HepG2 (cell line): ENCODE data around the gene SERINC5. TPM values are rescaled to one million over a fixed set of nuclear protein-coding genes. Genes with fewer than 3 reads are reported as not detected.
"Not testable (repeated sequence)": the region's sequence is repeated elsewhere in the genome, so short reads cannot be mapped to it uniquely, and the experiment has no call there.

Experiments used
- ATAC-seq: fragments of 200-7000 bp; cut with Tn5 transposase; 3 replicates; pipeline ENCODE4 v1.9.1; 2020; ENCODE audit warnings: mild to moderate bottlenecking, moderate library complexity
- BruUV-seq: library from RNA; stranded (reverse); fragments of 400-500 nt; replicated peaks from 2 replicates; lab custom pipeline; 2021; lab: Mats Ljungman, UMichigan
- CTCF ChIA-PET: fragments of 300-600 bp; formaldehyde crosslinking; extraction: SDS; loops from one replicate; lab custom pipeline; 2021; ENCODE audit warnings: low total read pairs, inconsistent platforms, low intra/inter-chr PET ratio; lab: Yijun Ruan, JAX
- POLR2A ChIA-PET: fragments of 350-600 bp; sonication (Branson Sonifier 250); formaldehyde crosslinking; loops from one replicate; lab custom pipeline; 2020; ENCODE audit warnings: antibody characterized with exemption, inconsistent platforms; lab: Yijun Ruan, JAX
- DNase-seq: peaks from one replicate; pipeline ENCODE4 v3.0.0-alpha.2; 2015; ENCODE audit warnings: low spot score
- FAIRE-seq: peaks from 3 replicates; lab custom pipeline; 2011; peaks lifted over from hg19 to GRCh38; lab: Jason Lieb, UNC
- H2AFZ ChIP-seq: one replicate; pipeline ENCODE4 v1.6.1; 2011; ENCODE audit warnings: low read length, inconsistent platforms
- H3K27ac ChIP-seq: fragments of 300-600 bp; 3 replicates; pipeline ENCODE4 v1.8.0; 2011; ENCODE audit warnings: mixed run types, mild to moderate bottlenecking, mixed read lengths, low read length, inconsistent platforms; ENCODE audit not compliant: insufficient read depth; ENCODE audit errors: extremely low read length
- H3K27me3 ChIP-seq, 2 experiments: fragments of 200-600 bp in 1 of 2; 2 replicates in 1 of 2; 3 replicates in 1 of 2; pipeline versions ENCODE4 v1.6.0 to v1.8.0; 2011; ENCODE audit warnings: low read length in 2 of 2, mild to moderate bottlenecking in 2 of 2, moderate library complexity in 2 of 2, inconsistent platforms in 1 of 2; ENCODE audit not compliant: insufficient read depth in 2 of 2, control insufficient read depth in 1 of 2
- H3K36me3 ChIP-seq, 2 experiments: fragments of 200-600 bp in 1 of 2; replicated peaks in 1 of 2; 2 replicates in 1 of 2; 3 replicates in 1 of 2; pipeline versions ENCODE4 v1.5.1 to v1.8.0; 2011; ENCODE audit warnings: low read length in 2 of 2, inconsistent platforms in 1 of 2; ENCODE audit not compliant: insufficient read depth in 2 of 2, control insufficient read depth in 1 of 2
- H3K4me1 ChIP-seq: 2 replicates; pipeline ENCODE4 v1.5.1; 2012; ENCODE audit warnings: low read length, inconsistent platforms; ENCODE audit not compliant: insufficient read depth
- H3K4me2 ChIP-seq: 2 replicates; pipeline ENCODE4 v1.6.0; 2011; ENCODE audit warnings: low read depth, low read length, inconsistent platforms
- H3K4me3 ChIP-seq, 3 experiments: fragments of 200-600 bp in 1 of 3; sonication (generic), shearing (Covaris generic) in 1 of 3; replicated peaks in 1 of 3; 2 replicates each; pipeline ENCODE4 v1.5.1; 2011 to 2016; ENCODE audit warnings: low read length in 3 of 3, inconsistent platforms in 2 of 3, low read depth in 2 of 3, mild to moderate bottlenecking in 2 of 3, control low read depth in 1 of 3, mixed read lengths in 1 of 3; ENCODE audit not compliant: insufficient read depth in 1 of 3
- H3K79me2 ChIP-seq: one replicate; pipeline ENCODE4 v1.6.1; 2011; ENCODE audit warnings: low read length, inconsistent platforms; ENCODE audit not compliant: insufficient read depth
- H3K9ac ChIP-seq: 2 replicates; pipeline ENCODE4 v1.6.0; 2011; ENCODE audit warnings: mild to moderate bottlenecking, low read depth, low read length, inconsistent platforms; ENCODE audit not compliant: insufficient read depth
- H3K9me3 ChIP-seq: 2 replicates; pipeline ENCODE4 v1.5.1; 2012; ENCODE audit warnings: mild to moderate bottlenecking, low read length
- H4K20me1 ChIP-seq: 2 replicates; pipeline ENCODE4 v1.6.0; 2011; ENCODE audit warnings: inconsistent platforms, mild to moderate bottlenecking, low read length, moderate library complexity; ENCODE audit not compliant: insufficient read depth
- HDAC2 ChIP-seq: sonication (generic); formaldehyde crosslinking; IDR thresholded peaks from 2 replicates; pipeline ENCODE4 v1.4.0; 2020; ENCODE audit warnings: missing genetic modification reagents
- PBX3 ChIP-seq: sonication (generic); formaldehyde crosslinking; IDR thresholded peaks from 2 replicates; pipeline ENCODE4 v1.8.1; 2023; ENCODE audit warnings: missing genetic modification reagents, inconsistent platforms, borderline replicate concordance
- POLR2AphosphoS2 ChIP-seq: IDR thresholded peaks from 2 replicates; pipeline ENCODE4 v1.6.1; 2011; ENCODE audit warnings: low read depth, low read length, improper control_type of control experiment
- RAD21 ChIP-seq: fragments of 450-650 bp; formaldehyde crosslinking; IDR thresholded peaks from 2 replicates; pipeline ENCODE4 v1.5.0; 2020; ENCODE audit warnings: mild to moderate bottlenecking
- ZBTB20 ChIP-seq: sonication (generic); formaldehyde crosslinking; IDR thresholded peaks from 2 replicates; pipeline ENCODE4 v1.8.1; 2023; ENCODE audit warnings: missing genetic modification reagents, low read depth, mild to moderate bottlenecking, borderline replicate concordance
- ZNF33A ChIP-seq: sonication (generic); formaldehyde crosslinking; IDR thresholded peaks from 2 replicates; pipeline ENCODE4 v1.5.1; 2020; ENCODE audit warnings: missing genetic modification reagents, mild to moderate bottlenecking, moderate library complexity, borderline replicate concordance
- ZNF557 ChIP-seq: sonication (generic); formaldehyde crosslinking; IDR thresholded peaks from 2 replicates; pipeline ENCODE4 v1.4.0; 2020; ENCODE audit warnings: missing genetic modification reagents
- WGBS: methylation state at CpG from one replicate; pipeline ENCODE4 v1.1.6; 2017; ENCODE audit warnings: low lambda C conversion rate; 5-methylcytosine and 5-hydroxymethylcytosine counted together
- in situ Hi-C: cut with HindIII; loops from 2 replicates; pipeline ENCODE4 v1.10.0; 2017; ENCODE audit warnings: low pct_unique_long_range_greater_than_20kb; ENCODE audit not compliant: extremely low pct_ligation_motif_present
- intact Hi-C: fragments of 100-400 bp; cut with micrococcal nuclease; formaldehyde crosslinking; loops from one replicate; pipeline ENCODE4 v1.10.0; 2022; ENCODE audit not compliant: unreplicated experiment
- polyA plus RNA-seq, 8 experiments: library from polyadenylated mRNA; depleted of rRNA in 3 of 8; stranded (reverse) in 7 of 8; unstranded in 1 of 8; fragments of >200 nt; fragmentation: Illumina TruSeq in 4 of 8; extraction: Trizol in 4 of 8; gene quantifications; 2 replicates each; pipeline versions ENCODE4 v1.2.1 to v1.2.3, GENCODE V29; 2011 to 2016; ENCODE audit warnings: low read depth in 4 of 8, missing spikeins in 1 of 8, mixed read lengths in 1 of 8; ENCODE audit not compliant: insufficient read depth in 1 of 8
- total RNA-seq, 5 experiments: library from RNA; depleted of rRNA; stranded (reverse); fragments of >200 nt; fragmentation: Illumina TruSeq; extraction: Trizol; gene quantifications; 2 replicates each; pipeline ENCODE4 v1.2.3, GENCODE V29; 2016; ENCODE audit warnings: low read depth in 1 of 5
- TF ChIP-seq, protein P1 (sequence below): sonication (generic); formaldehyde crosslinking; IDR thresholded peaks from 2 replicates; pipeline ENCODE4 v1.5.0; 2020; ENCODE audit warnings: missing genetic modification reagents
- TF ChIP-seq, protein P2 (sequence below): sonication (generic); formaldehyde crosslinking; IDR thresholded peaks from 2 replicates; pipeline ENCODE4 v1.4.0; 2020; ENCODE audit warnings: missing genetic modification reagents

Gene SERINC5
- total and polyA plus RNA-seq, 2 of the 13 experiments (the other 11 are each of a cell fraction or from before 2014, with no cell fraction given): 17.3 to 22.8 TPM

DNA sequence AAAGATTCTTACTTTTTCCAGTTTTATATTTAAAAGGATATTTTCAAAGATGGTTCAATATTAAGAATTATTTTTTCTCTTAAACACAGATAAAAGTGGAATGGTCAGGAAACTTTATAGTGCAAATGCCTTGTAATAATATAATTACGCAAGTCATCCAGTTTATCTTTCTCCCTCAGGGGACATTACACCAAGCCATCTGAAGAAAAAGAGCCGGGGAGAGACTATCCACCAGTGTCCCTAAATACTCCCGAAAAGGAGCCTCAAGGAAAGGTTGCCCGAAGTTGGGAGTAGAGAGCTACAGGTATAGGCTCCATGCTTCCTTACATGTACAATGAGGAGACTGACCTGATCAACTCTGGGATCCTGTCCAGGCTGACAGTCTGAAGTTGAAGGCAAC, 101.1 kb downstream of the SERINC5 start:
- intact Hi-C loops: loop anchor here (5.0 kb wide), 1 partner anchor 62 kb away; no protein-coding TSS in a partner anchor
- Histone ChIP-seq H3K27me3 (no peaks in the 10 kb centered on the region), H3K4me1 (peaks cover 51% of the 10 kb centered on the region), H2AFZ (no peak overlapping the region), H3K9ac (no peak overlapping the region), H3K9me3 (no peaks in the 10 kb centered on the region), H3K4me2 (no peak overlapping the region), H3K36me3 (peaks cover 10 to 19% of the 10 kb centered on the region in 2 experiments), H3K79me2 (no peaks in the 10 kb centered on the region), H4K20me1 (no peaks in the 10 kb centered on the region), H3K27ac (no peak overlapping the region), H3K4me3 (no peak overlapping the region)
- DNase-seq: no peak
- BruUV-seq: no TSS peak
- ChIA-PET CTCF (no interaction called here), POLR2A (interaction anchor here (1.4 kb wide), 1 partner anchor 100 kb away, joined by 5 read pairs; the partner anchor contains the start of gene SERINC5)
- 98% methylated on average over 4 of the region's 4 CpGs for WGBS
- FAIRE-seq: no peak
- in situ Hi-C loops: no loop called here
- ATAC-seq: no peak
- no peak for TF ChIP-seq ZBTB20
- TF ChIP-seq, protein P1, sequence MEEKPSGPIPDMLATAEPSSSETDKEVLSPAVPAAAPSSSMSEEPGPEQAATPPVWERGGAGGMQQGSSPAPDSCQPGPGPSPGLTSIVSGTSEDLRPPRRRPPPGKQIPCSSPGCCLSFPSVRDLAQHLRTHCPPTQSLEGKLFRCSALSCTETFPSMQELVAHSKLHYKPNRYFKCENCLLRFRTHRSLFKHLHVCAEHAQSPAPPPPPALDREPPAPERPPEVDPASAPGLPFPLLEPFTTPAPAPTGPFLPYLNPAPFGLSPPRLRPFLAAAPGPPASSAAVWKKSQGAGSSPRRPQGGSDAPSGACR (CRISPR knock-in tag): no peak
- TF ChIP-seq, protein P2, sequence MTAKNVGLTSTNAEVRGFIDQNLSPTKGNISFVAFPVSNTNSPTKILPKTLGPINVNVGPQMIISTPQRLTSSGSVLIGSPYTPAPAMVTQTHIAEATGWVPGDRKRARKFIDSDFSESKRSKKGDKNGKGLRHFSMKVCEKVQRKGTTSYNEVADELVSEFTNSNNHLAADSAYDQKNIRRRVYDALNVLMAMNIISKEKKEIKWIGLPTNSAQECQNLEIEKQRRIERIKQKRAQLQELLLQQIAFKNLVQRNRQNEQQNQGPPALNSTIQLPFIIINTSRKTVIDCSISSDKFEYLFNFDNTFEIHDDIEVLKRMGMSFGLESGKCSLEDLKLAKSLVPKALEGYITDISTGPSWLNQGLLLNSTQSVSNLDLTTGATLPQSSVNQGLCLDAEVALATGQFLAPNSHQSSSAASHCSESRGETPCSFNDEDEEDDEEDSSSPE (CRISPR knock-in tag): no peak
- no peak for TF ChIP-seq HDAC2
- TF ChIP-seq PBX3 (CRISPR knock-in tag): no peak
- TF ChIP-seq ZNF557 (CRISPR knock-in tag): no peak
- TF ChIP-seq ZNF33A (CRISPR knock-in tag): no peak
- no peak for TF ChIP-seq RAD21 (CRISPR knock-in tag)
- TF ChIP-seq POLR2AphosphoS2: no peak

DNA sequence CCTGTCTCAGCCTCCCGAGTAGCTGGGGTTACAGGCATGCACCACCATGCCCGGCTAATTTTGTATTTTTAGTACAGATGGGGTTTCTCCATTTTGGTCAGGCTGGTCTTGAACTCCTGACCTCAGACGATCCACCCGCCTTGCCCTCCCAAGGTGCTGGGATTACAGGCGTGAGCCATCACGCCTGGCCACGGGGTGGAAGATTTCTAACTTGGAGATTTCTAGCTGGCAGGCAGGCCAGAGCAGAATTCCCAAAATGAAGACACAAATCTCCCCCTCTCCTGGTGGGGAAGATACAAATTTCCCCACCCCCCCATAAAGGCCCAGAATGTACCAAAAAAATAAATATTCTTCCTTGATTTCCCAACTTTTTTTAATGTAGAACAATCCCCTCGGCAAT, 101.6 kb downstream of the SERINC5 start:
- in situ Hi-C loops, FAIRE-seq, H3K4me3 ChIP-seq, H3K9me3 ChIP-seq, ATAC-seq, H3K79me2 ChIP-seq, H2AFZ ChIP-seq, H3K27me3 ChIP-seq, H4K20me1 ChIP-seq, BruUV-seq, CTCF ChIA-PET, H3K9ac ChIP-seq, DNase-seq: not testable (repeated sequence)
- POLR2A ChIA-PET: interaction anchor here (1.1 to 1.4 kb wide), 2 partner anchors 15 to 101 kb away, joined by 3 to 5 read pairs; partner anchors contain the start of gene SERINC5
- Histone ChIP-seq H3K4me1 (peaks cover 51% of the 10 kb centered on the region), H3K27ac (peak overlapping the region; percentile 32), H3K4me2 (peak overlapping the region; percentile 23; the same call in 1 of the 2 replicates), H3K36me3 (peaks cover 12 to 21% of the 10 kb centered on the region in 2 experiments)
- 97% methylated on average over 8 of the region's 8 CpGs for WGBS
- intact Hi-C loops: loop anchor here (5.0 kb wide), 1 partner anchor 62 kb away; no protein-coding TSS in a partner anchor
